H1 (cell line): ENCODE measurements around the gene RNF212.

Source experiments
- EZH2 ChIP-seq: fragments of 200-600 bp; sonication (generic); IDR thresholded peaks from 2 replicates; pipeline ENCODE4 v1.7.1; 2012; ENCODE audit warnings: low read depth, mild to moderate bottlenecking, moderate library complexity, low read length, inconsistent platforms; ENCODE audit not compliant: severe bottlenecking
- NANOG ChIP-seq: IDR thresholded peaks from 2 replicates; pipeline ENCODE4 v1.6.1; 2011; ENCODE audit warnings: low read length, low read depth, mild to moderate bottlenecking, inconsistent platforms; ENCODE audit not compliant: insufficient read depth, poor library complexity, severe bottlenecking
- POLR2A ChIP-seq, 2 experiments: IDR thresholded peaks; 1 replicate in 1 of 2; 2 replicates in 1 of 2; pipeline ENCODE4 v1.6.1; 2011; ENCODE audit warnings: low read depth in 2 of 2, low read length in 2 of 2, mild to moderate bottlenecking in 2 of 2; ENCODE audit errors: control extremely low read depth in 1 of 2
- POLR2AphosphoS5 ChIP-seq: IDR thresholded peaks from 2 replicates; pipeline ENCODE4 v1.6.1; 2011; ENCODE audit warnings: low read depth, low read length
- SRF ChIP-seq: IDR thresholded peaks from 2 replicates; pipeline ENCODE4 v1.6.1; 2011; ENCODE audit warnings: mild to moderate bottlenecking, low read depth, low read length, moderate library complexity
- TAF1 ChIP-seq: IDR thresholded peaks from 2 replicates; pipeline ENCODE4 v1.6.1; 2011; ENCODE audit warnings: mild to moderate bottlenecking, low read depth, low read length
- TF ChIP-seq, protein P1 (sequence below): IDR thresholded peaks from 2 replicates; pipeline ENCODE4 v1.6.1; 2012; ENCODE audit warnings: inconsistent platforms

DNA sequence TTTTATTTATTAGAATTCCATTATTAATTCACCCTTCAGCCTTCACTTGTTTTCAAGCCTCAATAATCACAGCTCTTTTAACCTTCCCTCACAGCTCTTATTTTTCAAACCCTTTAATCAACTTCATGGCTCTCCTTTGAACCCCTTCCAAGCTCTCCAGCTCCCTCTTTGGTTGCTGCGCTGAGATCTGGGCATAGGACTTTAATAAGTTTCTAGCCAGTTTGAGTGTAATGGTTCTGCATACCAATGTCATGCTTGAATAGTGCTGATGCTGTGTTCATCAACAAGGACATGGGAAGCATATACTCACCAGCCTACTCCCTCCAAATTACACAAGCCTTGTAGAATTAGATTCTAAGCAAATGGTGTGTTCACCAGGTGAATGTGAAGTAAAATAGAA lies 3.5 kb upstream of the RNF212 start:
- TF ChIP-seq, protein P1, sequence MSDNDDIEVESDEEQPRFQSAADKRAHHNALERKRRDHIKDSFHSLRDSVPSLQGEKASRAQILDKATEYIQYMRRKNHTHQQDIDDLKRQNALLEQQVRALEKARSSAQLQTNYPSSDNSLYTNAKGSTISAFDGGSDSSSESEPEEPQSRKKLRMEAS: no peak
- TF ChIP-seq POLR2AphosphoS5 (no peak), NANOG (no peak), TAF1 (no peak), EZH2 (no peak), SRF (no peak), POLR2A (IDR thresholded peaks at IDR 0.05; ENCODE audit: control extremely low read depth in 1 of 2, low read depth in 2 of 2, low read length in 2 of 2) (no peak)
